ENCODE data around the gene SLC52A3. TPM values are rescaled to one million over a fixed set of nuclear protein-coding genes. Genes with fewer than 3 reads are reported as not detected.
A peak's percentile ranks its signal among the peaks of the same experiment; 100 is the strongest.
"Not testable (repeated sequence)": the region's sequence is repeated elsewhere in the genome, so short reads cannot be mapped to it uniquely, and the experiment has no call there.

Gene SLC52A3
- not detected for total RNA-seq

- no peak for ATAC-seq
- no peak for DNase-seq
- H3K9me3 Mint-ChIP-seq, result no peaks in the 10 kb centered on the region
- no peaks in the 10 kb centered on the region for H3K4me1 Mint-ChIP-seq (ENCODE audit: low read depth)
- peaks cover 27% of the 10 kb centered on the region for H3K27me3 Mint-ChIP-seq (ENCODE audit: low read depth)
- H3K36me3 Mint-ChIP-seq (ENCODE audit: insufficient read depth), result no peaks in the 10 kb centered on the region
- H3K4me3 Mint-ChIP-seq, result no peak within 1 kb of the TSS
Measured at GRCh38 chr20:768426-768978, at the start of gene SLC52A3. Gene SLC52A3 (minus strand): TSS chr20:768500. CDS start chr20:765774, 2,726 bp downstream.

DNA sequence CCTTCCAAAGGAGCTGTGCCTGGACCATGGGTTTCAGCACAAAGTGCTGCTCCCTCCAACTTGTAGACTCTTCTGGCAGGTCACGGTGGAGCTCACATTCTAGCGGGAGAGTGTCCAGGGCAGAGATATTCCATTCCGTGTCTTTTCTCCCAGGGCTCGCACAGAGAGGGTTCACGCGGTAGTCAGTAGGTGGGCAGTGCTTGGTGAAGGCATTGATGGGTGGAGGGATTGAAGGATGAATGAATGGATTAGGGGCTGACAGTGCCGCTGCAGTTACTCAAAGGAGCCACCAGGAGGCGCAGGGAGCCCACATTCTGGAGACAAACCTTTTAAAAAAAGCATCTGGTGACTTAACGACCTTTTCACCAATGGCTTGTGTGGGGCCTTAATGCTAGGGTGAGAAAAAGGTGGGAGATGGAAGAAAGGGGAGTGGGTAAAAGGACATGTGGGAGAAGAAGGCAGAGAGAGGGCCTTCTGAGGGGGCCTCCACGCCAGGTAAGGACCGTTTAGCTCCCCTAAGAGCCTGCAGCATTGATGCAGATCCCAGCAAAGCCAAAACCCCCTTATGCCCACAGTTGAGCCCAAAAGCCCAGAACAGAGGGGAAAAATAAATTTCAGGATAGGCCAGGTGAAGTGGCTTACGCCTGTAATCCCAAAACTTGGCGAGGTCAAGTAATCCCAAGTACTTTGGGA lies 47.8 kb upstream of the SLC52A3 start:
- Mint-ChIP-seq H3K4me1 (ENCODE audit: low read depth) (peaks cover 2% of the 10 kb centered on the region), H3K27me3 (ENCODE audit: low read depth) (peaks cover 30% of the 10 kb centered on the region), H3K36me3 (ENCODE audit: insufficient read depth) (no peaks in the 10 kb centered on the region), H3K9me3 (no peaks in the 10 kb centered on the region), H3K4me3 (no peak overlapping the region)
- DNase-seq (peak; percentile 68), ATAC-seq (peak in 1 of 2 donors; percentile 63)

DNA sequence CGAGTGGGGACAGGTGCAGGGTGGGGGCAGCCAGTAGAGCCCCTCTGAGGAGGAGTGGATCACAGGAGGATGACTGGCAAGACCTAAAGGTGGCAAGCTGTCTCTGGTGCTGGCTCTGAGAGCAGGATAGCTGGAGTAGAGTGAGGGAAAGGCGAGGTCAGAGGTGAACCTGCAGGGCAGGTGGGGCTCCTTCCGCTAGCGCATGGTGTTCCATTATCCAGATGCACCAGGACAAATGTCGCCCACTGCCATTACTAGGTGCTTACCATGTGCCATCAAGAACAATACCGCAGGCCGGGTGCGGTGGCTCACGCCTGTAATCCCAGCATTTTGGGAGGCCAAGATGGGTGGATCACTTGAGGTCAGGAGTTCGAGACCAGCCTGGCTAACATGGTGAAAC lies 46.9 kb upstream of the SLC52A3 start:
- H3K4me1 Mint-ChIP-seq (ENCODE audit: low read depth), result peaks cover 2% of the 10 kb centered on the region
- no peaks in the 10 kb centered on the region for H3K36me3 Mint-ChIP-seq (ENCODE audit: insufficient read depth)
- DNase-seq (no peak), ATAC-seq (no peak)
- peaks cover 37% of the 10 kb centered on the region for H3K27me3 Mint-ChIP-seq (ENCODE audit: low read depth)
- H3K9me3 Mint-ChIP-seq, result no peaks in the 10 kb centered on the region
- no peak overlapping the region for H3K4me3 Mint-ChIP-seq

DNA sequence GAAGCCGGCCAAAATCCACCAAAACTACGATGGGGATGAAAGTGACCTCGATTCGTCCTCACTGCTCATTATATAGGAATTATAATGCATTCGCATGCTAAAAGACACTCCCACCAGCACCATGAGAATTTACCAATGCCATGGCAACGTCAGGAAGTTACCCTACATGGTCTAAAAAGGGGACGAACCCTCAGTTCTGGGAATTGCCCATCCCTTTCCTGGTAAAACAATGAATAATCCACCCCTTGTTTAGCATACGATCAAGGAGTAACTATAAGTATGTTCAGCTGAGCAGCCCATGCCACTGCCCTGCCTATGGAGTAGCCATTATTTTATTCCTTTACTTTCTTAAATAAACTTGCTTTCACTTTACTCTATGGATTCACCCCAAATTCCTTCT lies 45.1 kb upstream of the SLC52A3 start:
- H3K9me3 Mint-ChIP-seq, result no peaks in the 10 kb centered on the region
- peaks cover 43% of the 10 kb centered on the region for H3K27me3 Mint-ChIP-seq (ENCODE audit: low read depth)
- no peaks in the 10 kb centered on the region for H3K36me3 Mint-ChIP-seq (ENCODE audit: insufficient read depth)
- DNase-seq (no peak), ATAC-seq (no peak)
- no peak overlapping the region for H3K4me3 Mint-ChIP-seq
- no peaks in the 10 kb centered on the region for H3K4me1 Mint-ChIP-seq (ENCODE audit: low read depth)

DNA sequence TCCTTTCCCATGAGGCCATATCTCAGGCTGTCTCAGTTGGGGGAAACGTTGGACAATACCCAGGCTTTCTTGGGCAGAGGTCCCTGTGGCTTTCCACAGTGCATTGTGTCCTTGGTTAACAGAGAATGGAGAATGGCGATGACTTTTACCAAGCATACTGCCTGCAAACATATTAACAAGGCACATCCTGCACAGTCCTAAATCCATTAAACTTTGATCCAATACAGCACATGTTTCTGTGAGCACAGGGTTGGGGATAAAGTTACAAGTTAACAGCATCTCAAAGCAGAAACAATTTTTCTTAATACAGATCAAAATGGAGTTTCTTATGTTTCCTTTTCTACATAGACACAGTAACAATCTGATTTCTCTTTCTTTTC lies 44.1 kb upstream of the SLC52A3 start:
- ATAC-seq; H3K4me3 Mint-ChIP-seq; H3K36me3 Mint-ChIP-seq (ENCODE audit: insufficient read depth); H3K4me1 Mint-ChIP-seq (ENCODE audit: low read depth); DNase-seq; H3K9me3 Mint-ChIP-seq: not testable (repeated sequence)
- H3K27me3 Mint-ChIP-seq (ENCODE audit: low read depth), result peaks cover 43% of the 10 kb centered on the region

DNA sequence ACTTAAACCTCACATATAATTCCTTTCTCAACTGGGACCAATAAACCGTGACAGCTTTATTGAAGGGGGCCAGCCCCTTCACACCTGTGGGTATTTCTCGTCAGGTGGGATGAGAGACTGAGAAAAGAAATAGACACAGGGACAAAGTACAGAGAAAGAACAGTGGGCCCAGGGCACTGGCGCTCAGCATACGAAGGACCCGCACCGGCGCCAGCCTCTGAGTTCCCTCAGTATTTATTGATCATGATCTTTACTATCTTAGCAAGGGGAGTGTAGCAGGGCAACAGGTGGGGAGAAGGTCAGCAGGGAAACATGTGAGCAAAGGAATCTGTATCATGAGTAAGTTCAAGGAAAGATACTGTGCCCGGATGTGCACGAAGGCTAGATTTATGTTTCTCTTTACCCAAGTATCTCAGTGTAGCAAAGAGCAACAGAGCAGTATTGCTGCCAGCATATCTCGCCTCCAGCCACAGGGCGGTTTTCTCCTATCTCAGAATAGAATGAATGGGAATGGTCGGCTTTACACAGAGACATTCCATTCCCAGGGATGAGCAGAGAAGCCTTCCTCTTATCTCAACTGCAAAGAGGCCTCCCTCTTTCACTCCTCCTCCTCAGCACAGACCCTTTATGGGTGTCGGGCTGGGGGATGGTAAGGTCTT lies 43.6 kb upstream of the SLC52A3 start:
- not testable (repeated sequence) for H3K4me3 Mint-ChIP-seq, ATAC-seq

GRCh38 chr20:805713-806112 lies 37.4 kb upstream of the SLC52A3 start:
- H3K4me1 Mint-ChIP-seq (ENCODE audit: low read depth), result no peaks in the 10 kb centered on the region
- H3K4me3 Mint-ChIP-seq, result no peak overlapping the region
- H3K9me3 Mint-ChIP-seq, result peaks cover 9% of the 10 kb centered on the region

More for the DNA sequence above, 43.6 kb upstream of the SLC52A3 start:
- not testable (repeated sequence) for H3K36me3 Mint-ChIP-seq (ENCODE audit: insufficient read depth); H3K9me3 Mint-ChIP-seq; H3K4me1 Mint-ChIP-seq (ENCODE audit: low read depth); DNase-seq
- H3K27me3 Mint-ChIP-seq (ENCODE audit: low read depth), result peaks cover 42% of the 10 kb centered on the region

GRCh38 chr20:801678-802077 lies 33.4 kb upstream of the SLC52A3 start:
- no peaks in the 10 kb centered on the region for H3K36me3 Mint-ChIP-seq (ENCODE audit: insufficient read depth)
- ATAC-seq, result no peak
- H3K4me1 Mint-ChIP-seq (ENCODE audit: low read depth), result no peaks in the 10 kb centered on the region
- H3K4me3 Mint-ChIP-seq, result no peak overlapping the region
- no peak for DNase-seq
- peaks cover 8% of the 10 kb centered on the region for H3K9me3 Mint-ChIP-seq
- H3K27me3 Mint-ChIP-seq (ENCODE audit: low read depth), result peaks cover 25% of the 10 kb centered on the region

More at GRCh38 chr20:805713-806112, 37.4 kb upstream of the SLC52A3 start:
- ATAC-seq, result no peak
- no peaks in the 10 kb centered on the region for H3K36me3 Mint-ChIP-seq (ENCODE audit: insufficient read depth)
- DNase-seq, result no peak
- peaks cover 21% of the 10 kb centered on the region for H3K27me3 Mint-ChIP-seq (ENCODE audit: low read depth)

- ATAC-seq, result not testable (repeated sequence)
Measured at GRCh38 chr20:800026-800425, 31.7 kb upstream of the SLC52A3 start.

DNA sequence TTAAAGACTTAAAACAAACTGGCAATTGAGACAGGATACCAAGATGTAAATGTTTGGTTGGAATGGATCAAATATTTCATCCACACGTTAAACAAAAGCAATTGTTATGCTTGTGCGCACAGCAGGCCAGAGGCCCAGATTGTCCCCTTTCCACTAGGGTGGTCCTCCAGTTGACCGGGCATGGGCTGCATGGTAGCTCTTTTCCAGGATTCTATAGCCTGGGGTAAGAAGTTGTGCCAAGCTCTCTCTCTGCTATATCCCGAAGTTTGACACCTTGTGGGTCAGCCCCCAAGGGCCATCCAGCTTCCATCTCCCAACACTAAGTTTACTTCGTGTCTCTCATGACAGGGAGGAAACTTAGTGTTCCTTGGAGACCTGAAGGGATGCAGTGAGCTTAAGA lies 30.4 kb upstream of the SLC52A3 start:
- not testable (repeated sequence) for H3K4me1 Mint-ChIP-seq (ENCODE audit: low read depth); ATAC-seq; H3K9me3 Mint-ChIP-seq; DNase-seq; H3K4me3 Mint-ChIP-seq; H3K36me3 Mint-ChIP-seq (ENCODE audit: insufficient read depth)
- H3K27me3 Mint-ChIP-seq (ENCODE audit: low read depth), result peaks cover 25% of the 10 kb centered on the region

More at GRCh38 chr20:800026-800425, 31.7 kb upstream of the SLC52A3 start:
- H3K9me3 Mint-ChIP-seq; H3K4me1 Mint-ChIP-seq (ENCODE audit: low read depth); H3K36me3 Mint-ChIP-seq (ENCODE audit: insufficient read depth); DNase-seq; H3K4me3 Mint-ChIP-seq: not testable (repeated sequence)
- peaks cover 25% of the 10 kb centered on the region for H3K27me3 Mint-ChIP-seq (ENCODE audit: low read depth)

DNA sequence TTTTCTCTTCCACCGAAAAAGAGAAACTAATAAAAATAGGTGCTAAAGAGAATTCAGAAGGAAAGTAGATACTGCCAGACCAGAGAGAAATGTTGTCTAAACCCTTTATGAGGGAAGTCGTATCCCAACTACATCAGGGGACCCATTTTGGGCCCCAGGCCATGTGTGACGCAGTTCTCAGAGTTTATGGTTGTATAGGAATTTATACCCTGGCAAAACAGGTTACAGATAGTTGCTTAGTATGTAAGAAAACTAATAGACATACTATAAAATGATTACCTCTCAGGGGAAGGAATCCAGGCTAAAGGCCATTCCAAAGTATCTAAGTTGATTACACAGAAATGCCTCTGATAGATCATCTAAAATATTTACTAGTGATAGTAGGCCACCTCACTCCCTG lies 28.6 kb upstream of the SLC52A3 start:
- DNase-seq (no peak), ATAC-seq (no peak)
- Mint-ChIP-seq H3K4me3 (no peak overlapping the region), H3K9me3 (peaks cover 1% of the 10 kb centered on the region), H3K36me3 (ENCODE audit: insufficient read depth) (no peaks in the 10 kb centered on the region), H3K4me1 (ENCODE audit: low read depth) (no peaks in the 10 kb centered on the region), H3K27me3 (ENCODE audit: low read depth) (peaks cover 20% of the 10 kb centered on the region)

- Mint-ChIP-seq H3K36me3 (ENCODE audit: insufficient read depth) (no peaks in the 10 kb centered on the region), H3K4me3 (no peak overlapping the region), H3K27me3 (ENCODE audit: low read depth) (peaks cover 23% of the 10 kb centered on the region)
Measured at GRCh38 chr20:792248-792647, 23.9 kb upstream of the SLC52A3 start.

DNA sequence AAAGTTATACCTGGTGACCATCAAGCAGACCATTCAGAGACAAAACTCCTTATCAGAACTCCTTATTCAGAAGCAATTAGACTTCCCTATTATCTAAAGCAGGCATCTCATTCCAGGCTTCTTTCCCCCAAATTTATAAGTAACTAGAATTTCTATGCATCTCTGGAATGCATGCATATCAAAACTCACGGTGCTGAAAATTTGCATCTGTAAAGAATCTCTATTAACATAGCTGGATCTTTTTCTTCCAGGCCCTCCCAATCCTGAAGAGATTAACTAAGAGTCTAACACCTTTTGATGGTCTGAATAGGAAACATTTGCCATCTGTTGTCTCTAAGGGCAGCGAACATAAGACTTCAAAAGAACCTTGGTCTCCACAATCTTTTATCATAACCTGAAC lies 22.8 kb upstream of the SLC52A3 start:
- H3K4me3 Mint-ChIP-seq, result no peak overlapping the region
- H3K4me1 Mint-ChIP-seq (ENCODE audit: low read depth), result no peaks in the 10 kb centered on the region
- H3K9me3 Mint-ChIP-seq, result peaks cover 5% of the 10 kb centered on the region
- no peak for ATAC-seq
- H3K36me3 Mint-ChIP-seq (ENCODE audit: insufficient read depth), result no peaks in the 10 kb centered on the region
- peaks cover 32% of the 10 kb centered on the region for H3K27me3 Mint-ChIP-seq (ENCODE audit: low read depth)
- no peak for DNase-seq

More at GRCh38 chr20:792248-792647, 23.9 kb upstream of the SLC52A3 start:
- no peaks in the 10 kb centered on the region for H3K4me1 Mint-ChIP-seq (ENCODE audit: low read depth)
- ATAC-seq (no peak), DNase-seq (no peak)
- peaks cover 5% of the 10 kb centered on the region for H3K9me3 Mint-ChIP-seq

DNA sequence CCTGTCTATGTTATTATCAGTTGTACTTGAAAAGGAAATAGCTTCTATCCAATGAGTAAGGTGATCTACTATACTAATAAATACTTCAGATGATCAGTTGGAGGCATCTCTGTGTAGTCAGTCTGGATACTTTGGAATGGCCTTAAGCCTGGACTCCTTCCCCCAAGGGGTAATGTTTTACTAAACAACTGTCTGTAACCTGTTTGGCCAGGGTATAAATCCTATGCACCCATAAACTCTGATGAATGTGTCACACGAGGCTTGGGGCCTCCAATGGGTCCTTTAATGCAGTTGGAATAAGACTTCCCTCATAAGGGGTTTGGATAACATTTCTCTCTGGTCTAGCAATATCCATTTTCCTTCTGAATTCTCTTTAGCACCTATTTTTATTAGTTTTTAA lies 19.5 kb upstream of the SLC52A3 start:
- ATAC-seq (no peak), DNase-seq (no peak)
- no peak overlapping the region for H3K4me3 Mint-ChIP-seq
- H3K27me3 Mint-ChIP-seq (ENCODE audit: low read depth), result peaks cover 30% of the 10 kb centered on the region
- peaks cover 2% of the 10 kb centered on the region for H3K36me3 Mint-ChIP-seq (ENCODE audit: insufficient read depth)
- no peaks in the 10 kb centered on the region for H3K4me1 Mint-ChIP-seq (ENCODE audit: low read depth)
- H3K9me3 Mint-ChIP-seq, result peaks cover 20% of the 10 kb centered on the region

- Mint-ChIP-seq H3K4me1 (ENCODE audit: low read depth) (no peaks in the 10 kb centered on the region), H3K27me3 (ENCODE audit: low read depth) (peaks cover 4% of the 10 kb centered on the region), H3K36me3 (ENCODE audit: insufficient read depth) (peaks cover 2% of the 10 kb centered on the region), H3K9me3 (peaks cover 14% of the 10 kb centered on the region), H3K4me3 (no peak overlapping the region)
- ATAC-seq (no peak), DNase-seq (no peak)
Measured at GRCh38 chr20:779771-780170, 11.5 kb upstream of the SLC52A3 start.

Measured in activated T-cell treated with anti-CD3 and anti-CD28 coated beads, Interleukin-2, amount 50 U/mL, for 4 hours (primary cell).